Right lobe of liver (tissue), 4 donors: ENCODE results near the gene GNAL.

Source experiments
- POLR2A ChIP-seq: fragments of 450-650 bp; IDR thresholded peaks from one replicate; pipeline ENCODE4 v1.6.1; 2017; ENCODE audit warnings: antibody characterized with exemption, mild to moderate bottlenecking
- TF ChIP-seq, protein P1 (sequence below), 4 donors: fragments of 200-600 bp in 3 of 4; fragments of 450-650 bp in 1 of 4; IDR thresholded peaks; one replicate each; pipeline versions ENCODE4 v1.5.1 to v1.8.0; 2016 to 2022; ENCODE audit warnings: antibody characterized with exemption in 4 of 4, mild to moderate bottlenecking in 2 of 4
- donor health status: DM: no; HTN: no; CAD: no.
- donor health status: DM: no; HTN: no; CAD: no.
- donor health status: DM: no; HTN: yes; CAD: no.

DNA sequence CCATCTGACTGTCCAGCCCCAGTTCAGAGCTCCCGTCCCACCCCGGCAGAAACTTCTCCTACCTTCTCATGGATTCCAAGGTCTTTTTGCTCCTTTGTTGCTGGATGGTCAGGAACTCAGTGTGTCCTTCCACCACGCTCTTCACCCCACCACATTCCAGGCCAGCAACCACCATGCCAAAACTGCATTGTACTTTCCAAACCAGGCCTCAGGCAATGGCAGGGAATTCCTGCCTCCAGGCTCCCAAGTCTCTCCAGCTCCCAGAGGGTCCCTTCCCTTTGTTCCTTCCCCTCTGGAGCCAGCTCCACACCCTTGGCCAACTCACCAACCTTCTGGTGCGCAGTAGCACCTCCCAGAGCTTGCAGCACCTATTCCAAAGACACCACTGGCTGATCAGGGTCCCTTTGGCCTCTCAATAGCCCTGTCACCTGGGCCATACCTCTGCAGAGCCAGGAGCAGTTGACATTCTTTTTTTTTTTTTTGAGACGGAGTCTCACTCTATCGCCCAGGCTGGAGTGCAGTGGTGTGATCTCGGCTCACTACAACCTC is 170.3 kb downstream of the GNAL start:
- TF ChIP-seq, protein P1, sequence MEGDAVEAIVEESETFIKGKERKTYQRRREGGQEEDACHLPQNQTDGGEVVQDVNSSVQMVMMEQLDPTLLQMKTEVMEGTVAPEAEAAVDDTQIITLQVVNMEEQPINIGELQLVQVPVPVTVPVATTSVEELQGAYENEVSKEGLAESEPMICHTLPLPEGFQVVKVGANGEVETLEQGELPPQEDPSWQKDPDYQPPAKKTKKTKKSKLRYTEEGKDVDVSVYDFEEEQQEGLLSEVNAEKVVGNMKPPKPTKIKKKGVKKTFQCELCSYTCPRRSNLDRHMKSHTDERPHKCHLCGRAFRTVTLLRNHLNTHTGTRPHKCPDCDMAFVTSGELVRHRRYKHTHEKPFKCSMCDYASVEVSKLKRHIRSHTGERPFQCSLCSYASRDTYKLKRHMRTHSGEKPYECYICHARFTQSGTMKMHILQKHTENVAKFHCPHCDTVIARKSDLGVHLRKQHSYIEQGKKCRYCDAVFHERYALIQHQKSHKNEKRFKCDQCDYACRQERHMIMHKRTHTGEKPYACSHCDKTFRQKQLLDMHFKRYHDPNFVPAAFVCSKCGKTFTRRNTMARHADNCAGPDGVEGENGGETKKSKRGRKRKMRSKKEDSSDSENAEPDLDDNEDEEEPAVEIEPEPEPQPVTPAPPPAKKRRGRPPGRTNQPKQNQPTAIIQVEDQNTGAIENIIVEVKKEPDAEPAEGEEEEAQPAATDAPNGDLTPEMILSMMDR (IDR thresholded peaks at IDR 0.05): no peak
- no peak for TF ChIP-seq POLR2A
